ENCODE data around the gene FAM111B.
"Not testable (repeated sequence)": the region's sequence is repeated elsewhere in the genome, so short reads cannot be mapped to it uniquely, and the experiment has no call there.

GRCh38 chr11:59095972-59096575, 11.0 kb upstream of the FAM111B start:
- TF ChIP-seq CTCF, EZH2, EZH2phosphoT487 (IDR thresholded peaks at IDR 0.05): not testable (repeated sequence)
